Measurements from ENCODE around the gene PPP1R9A. TPM values are rescaled to one million over a fixed set of nuclear protein-coding genes. Genes with fewer than 3 reads are reported as not detected.

Gene PPP1R9A
- total RNA-seq, 1 experiment from 2014 or later, result 13.5 TPM

DNA sequence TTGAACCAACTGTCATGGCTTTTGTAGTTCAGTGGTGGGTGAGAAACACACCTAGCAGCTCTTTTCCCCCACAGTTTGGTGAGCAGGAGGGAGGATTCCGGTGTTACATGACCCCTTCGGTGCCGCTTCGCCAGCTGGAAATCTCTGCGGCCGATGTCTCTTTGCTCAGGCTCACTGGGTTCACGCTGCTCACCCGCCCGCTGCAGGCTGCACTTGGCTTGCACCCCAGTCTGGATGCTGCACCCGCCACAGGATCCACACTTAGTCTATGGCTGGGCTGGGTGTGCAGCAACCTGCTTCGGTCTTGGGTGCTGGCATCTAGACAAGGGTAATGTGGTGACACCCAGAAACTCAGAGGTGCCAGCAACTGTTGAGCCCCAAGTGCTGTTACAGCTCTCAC lies 225.1 kb downstream of the PPP1R9A start:
- ATAC-seq (no peak), DNase-seq (ENCODE audit: low read depth, low spot score) (no peak)
- Histone ChIP-seq H3K9me3 (ENCODE audit: control insufficient read depth in 1 of 2, insufficient read depth in 1 of 2, low read depth in 1 of 2, low read length in 2 of 2) (no peaks in the 10 kb centered on the region), H3K27me3 (ENCODE audit: insufficient read depth, low read length) (no peaks in the 10 kb centered on the region), H3K4me2 (ENCODE audit: low read length) (no peak overlapping the region), H3K79me2 (ENCODE audit: insufficient read depth, low read length) (no peaks in the 10 kb centered on the region), H3K27ac (ENCODE audit: low read depth, low read length) (no peak overlapping the region), H3K4me3 (replicated peaks in 1 of 2; ENCODE audit: low read depth in 1 of 2, low read length in 2 of 2) (no peak overlapping the region), H2AFZ (ENCODE audit: low read depth, low read length, poor library complexity, severe bottlenecking) (no peak overlapping the region), H3K36me3 (ENCODE audit: control insufficient read depth in 1 of 2, insufficient read depth in 2 of 2, low read length in 2 of 2) (no peaks in the 10 kb centered on the region), H4K20me1 (ENCODE audit: insufficient read depth) (no peaks in the 10 kb centered on the region), H3K9ac (ENCODE audit: low read length) (no peak overlapping the region), H3K4me1 (ENCODE audit: control insufficient read depth in 1 of 2, insufficient read depth in 2 of 2, low read length in 2 of 2) (no peaks in the 10 kb centered on the region), H3K9me2 (ENCODE audit: insufficient read depth) (no peaks in the 10 kb centered on the region)
- TF ChIP-seq RAD21 (IDR thresholded peaks at IDR 0.05; ENCODE audit: low read depth) (no peak), ZFX (IDR thresholded peaks at IDR 0.05) (no peak), TCF7L2 (IDR thresholded peaks at IDR 0.05; ENCODE audit: borderline replicate concordance, extremely low read depth, insufficient read depth, insufficient read length) (no peak), SP1 (IDR thresholded peaks at IDR 0.05; ENCODE audit: low read depth) (no peak), SIN3A (IDR thresholded peaks at IDR 0.05; ENCODE audit: low read depth) (no peak), ZNF274 (IDR thresholded peaks at IDR 0.05; ENCODE audit: low read depth, low read length) (no peak), POLR2A (IDR thresholded peaks at IDR 0.05; ENCODE audit: borderline replicate concordance, extremely low read depth, insufficient read depth, insufficient read length) (no peak), JUND (IDR thresholded peaks at IDR 0.05) (no peak), EGR1 (IDR thresholded peaks at IDR 0.05; ENCODE audit: low read depth) (no peak), FOSL1 (IDR thresholded peaks at IDR 0.05; ENCODE audit: low read depth) (no peak), SRF (IDR thresholded peaks at IDR 0.05; ENCODE audit: low read depth) (no peak)
- TF ChIP-seq, protein P1, sequence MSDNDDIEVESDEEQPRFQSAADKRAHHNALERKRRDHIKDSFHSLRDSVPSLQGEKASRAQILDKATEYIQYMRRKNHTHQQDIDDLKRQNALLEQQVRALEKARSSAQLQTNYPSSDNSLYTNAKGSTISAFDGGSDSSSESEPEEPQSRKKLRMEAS (IDR thresholded peaks at IDR 0.05), result no peak
- TF ChIP-seq, protein P2, sequence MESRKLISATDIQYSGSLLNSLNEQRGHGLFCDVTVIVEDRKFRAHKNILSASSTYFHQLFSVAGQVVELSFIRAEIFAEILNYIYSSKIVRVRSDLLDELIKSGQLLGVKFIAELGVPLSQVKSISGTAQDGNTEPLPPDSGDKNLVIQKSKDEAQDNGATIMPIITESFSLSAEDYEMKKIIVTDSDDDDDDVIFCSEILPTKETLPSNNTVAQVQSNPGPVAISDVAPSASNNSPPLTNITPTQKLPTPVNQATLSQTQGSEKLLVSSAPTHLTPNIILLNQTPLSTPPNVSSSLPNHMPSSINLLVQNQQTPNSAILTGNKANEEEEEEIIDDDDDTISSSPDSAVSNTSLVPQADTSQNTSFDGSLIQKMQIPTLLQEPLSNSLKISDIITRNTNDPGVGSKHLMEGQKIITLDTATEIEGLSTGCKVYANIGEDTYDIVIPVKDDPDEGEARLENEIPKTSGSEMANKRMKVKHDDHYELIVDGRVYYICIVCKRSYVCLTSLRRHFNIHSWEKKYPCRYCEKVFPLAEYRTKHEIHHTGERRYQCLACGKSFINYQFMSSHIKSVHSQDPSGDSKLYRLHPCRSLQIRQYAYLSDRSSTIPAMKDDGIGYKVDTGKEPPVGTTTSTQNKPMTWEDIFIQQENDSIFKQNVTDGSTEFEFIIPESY (IDR thresholded peaks at IDR 0.05; ENCODE audit: extremely low read depth, insufficient replicate concordance, low read length), result no peak
- TF ChIP-seq, protein P3, sequence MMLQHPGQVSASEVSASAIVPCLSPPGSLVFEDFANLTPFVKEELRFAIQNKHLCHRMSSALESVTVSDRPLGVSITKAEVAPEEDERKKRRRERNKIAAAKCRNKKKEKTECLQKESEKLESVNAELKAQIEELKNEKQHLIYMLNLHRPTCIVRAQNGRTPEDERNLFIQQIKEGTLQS (IDR thresholded peaks at IDR 0.05), result no peak
- TF ChIP-seq, protein P4, sequence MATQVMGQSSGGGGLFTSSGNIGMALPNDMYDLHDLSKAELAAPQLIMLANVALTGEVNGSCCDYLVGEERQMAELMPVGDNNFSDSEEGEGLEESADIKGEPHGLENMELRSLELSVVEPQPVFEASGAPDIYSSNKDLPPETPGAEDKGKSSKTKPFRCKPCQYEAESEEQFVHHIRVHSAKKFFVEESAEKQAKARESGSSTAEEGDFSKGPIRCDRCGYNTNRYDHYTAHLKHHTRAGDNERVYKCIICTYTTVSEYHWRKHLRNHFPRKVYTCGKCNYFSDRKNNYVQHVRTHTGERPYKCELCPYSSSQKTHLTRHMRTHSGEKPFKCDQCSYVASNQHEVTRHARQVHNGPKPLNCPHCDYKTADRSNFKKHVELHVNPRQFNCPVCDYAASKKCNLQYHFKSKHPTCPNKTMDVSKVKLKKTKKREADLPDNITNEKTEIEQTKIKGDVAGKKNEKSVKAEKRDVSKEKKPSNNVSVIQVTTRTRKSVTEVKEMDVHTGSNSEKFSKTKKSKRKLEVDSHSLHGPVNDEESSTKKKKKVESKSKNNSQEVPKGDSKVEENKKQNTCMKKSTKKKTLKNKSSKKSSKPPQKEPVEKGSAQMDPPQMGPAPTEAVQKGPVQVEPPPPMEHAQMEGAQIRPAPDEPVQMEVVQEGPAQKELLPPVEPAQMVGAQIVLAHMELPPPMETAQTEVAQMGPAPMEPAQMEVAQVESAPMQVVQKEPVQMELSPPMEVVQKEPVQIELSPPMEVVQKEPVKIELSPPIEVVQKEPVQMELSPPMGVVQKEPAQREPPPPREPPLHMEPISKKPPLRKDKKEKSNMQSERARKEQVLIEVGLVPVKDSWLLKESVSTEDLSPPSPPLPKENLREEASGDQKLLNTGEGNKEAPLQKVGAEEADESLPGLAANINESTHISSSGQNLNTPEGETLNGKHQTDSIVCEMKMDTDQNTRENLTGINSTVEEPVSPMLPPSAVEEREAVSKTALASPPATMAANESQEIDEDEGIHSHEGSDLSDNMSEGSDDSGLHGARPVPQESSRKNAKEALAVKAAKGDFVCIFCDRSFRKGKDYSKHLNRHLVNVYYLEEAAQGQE (IDR thresholded peaks at IDR 0.05; ENCODE audit: low read depth), result no peak
- no TSS peak for BruUV-seq (replicated peaks)
- RAD21 ChIA-PET (ENCODE audit: low non-redundant PET in 1 of 2, low total read pairs in 2 of 2, uncharacterized antibody in 2 of 2, unreplicated experiment in 2 of 2), result no interaction called here
- POLR2A ChIA-PET, result no interaction called here
- intact Hi-C loops (cut with micrococcal nuclease), result no loop called here
- CTCF ChIA-PET, result no interaction called here
